HG03460 (cell line): ENCODE measurements around the gene DPH6.
"Not testable (repeated sequence)": the region's sequence is repeated elsewhere in the genome, so short reads cannot be mapped to it uniquely, and the experiment has no call there.

Experiments used
- ATAC-seq: cut with Tn5 transposase; IDR thresholded peaks from one replicate; pipeline ENCODE4 v1.9.1; 2021; ENCODE audit not compliant: unreplicated experiment

Gene DPH6

GRCh38 chr15:35441279-35441678 is 104.7 kb downstream of the DPH6 start:
- ATAC-seq, result not testable (repeated sequence)

GRCh38 chr15:35440265-35440664 is 105.7 kb downstream of the DPH6 start:
- ATAC-seq, result no peak

GRCh38 chr15:35439291-35439690 is 106.7 kb downstream of the DPH6 start:
- no peak for ATAC-seq

GRCh38 chr15:35437157-35437556 is 108.8 kb downstream of the DPH6 start:
- ATAC-seq, result no peak

GRCh38 chr15:35436422-35436821 is 109.5 kb downstream of the DPH6 start:
- no peak for ATAC-seq

- ATAC-seq, result no peak
Measured at GRCh38 chr15:35431281-35431680, 114.7 kb downstream of the DPH6 start.

GRCh38 chr15:35430301-35430700 is 115.7 kb downstream of the DPH6 start:
- no peak for ATAC-seq

GRCh38 chr15:35427496-35427895 is 118.5 kb downstream of the DPH6 start:
- no peak for ATAC-seq

- no peak for ATAC-seq
Measured at GRCh38 chr15:35427091-35427490, 118.9 kb downstream of the DPH6 start.

GRCh38 chr15:35410775-35411174 is 135.2 kb downstream of the DPH6 start:
- no peak for ATAC-seq

- no peak for ATAC-seq
Measured at GRCh38 chr15:35399901-35400300, 146.1 kb downstream of the DPH6 start.

GRCh38 chr15:35397027-35397426 is 148.9 kb downstream of the DPH6 start:
- no peak for ATAC-seq

- ATAC-seq, result no peak
Measured at GRCh38 chr15:35394416-35394815, 151.5 kb downstream of the DPH6 start.

GRCh38 chr15:35393398-35393797 is 152.6 kb downstream of the DPH6 start:
- no peak for ATAC-seq

- not testable (repeated sequence) for ATAC-seq
Measured at GRCh38 chr15:35391408-35391984, 154.5 kb downstream of the DPH6 start.

- no peak for ATAC-seq
Measured at GRCh38 chr15:35383506-35383905, 162.5 kb downstream of the DPH6 start.

GRCh38 chr15:35381328-35381727 is 164.6 kb downstream of the DPH6 start:
- ATAC-seq, result no peak

GRCh38 chr15:35379972-35380371 is 166.0 kb downstream of the DPH6 start:
- no peak for ATAC-seq

- ATAC-seq, result not testable (repeated sequence)
Measured at GRCh38 chr15:35378454-35378853, 167.5 kb downstream of the DPH6 start.

- no peak for ATAC-seq
Measured at GRCh38 chr15:35376707-35377106, 169.3 kb downstream of the DPH6 start.

- no peak for ATAC-seq
Measured at GRCh38 chr15:35374661-35375060, 171.3 kb downstream of the DPH6 start.

GRCh38 chr15:35362195-35362829 is 183.7 kb downstream of the DPH6 start:
- ATAC-seq, result no peak

GRCh38 chr15:35358824-35359223 is 187.1 kb downstream of the DPH6 start:
- no peak for ATAC-seq
